H1 (cell line): ENCODE data around the gene EPM2A. TPM values are rescaled to one million over a fixed set of nuclear protein-coding genes. Genes with fewer than 3 reads are reported as not detected.

Experiments used
- CHD7 ChIP-seq: fragments of 300-600 bp; sonication (generic); IDR thresholded peaks from 2 replicates; pipeline ENCODE4 v1.7.1; 2012; ENCODE audit warnings: low read length, moderate library complexity, mild to moderate bottlenecking, inconsistent platforms; ENCODE audit not compliant: insufficient replicate concordance
- RXRA ChIP-seq: IDR thresholded peaks from 2 replicates; pipeline ENCODE4 v1.6.1; 2011; ENCODE audit warnings: low read depth, mild to moderate bottlenecking, low read length, moderate library complexity; ENCODE audit not compliant: insufficient read depth
- TEAD4 ChIP-seq: IDR thresholded peaks from 2 replicates; pipeline ENCODE4 v1.6.1; 2012; ENCODE audit warnings: low read depth, low read length, inconsistent platforms, mixed read lengths
- polyA plus RNA-seq, 7 experiments: library from polyadenylated mRNA; depleted of rRNA in 3 of 7; stranded (reverse) in 5 of 7; unstranded in 2 of 7; fragments of >200 nt in 5 of 7; fragments of 200-250 nt in 2 of 7; gene quantifications; 1 replicate in 5 of 7; 2 replicates in 1 of 7; 4 replicates in 1 of 7; pipeline versions ENCODE4 v1.2.1 to v1.2.3, GENCODE V29; 2011 to 2013; ENCODE audit warnings: missing spikeins in 2 of 7, mixed read lengths in 2 of 7
- total RNA-seq: library from RNA; stranded (reverse); fragmentation: NEBNext Ultra II Directional; extraction: Animal tissue kit (Norgen Biotek cat#: 25700); gene quantifications from 2 replicates; pipeline ENCODE4 v1.2.1, GENCODE V29; 2021

The EPM2A gene
- total and polyA plus RNA-seq, 2 of the 8 experiments (the other 6 are each of a cell fraction or from before 2014, with no cell fraction given) = 2.3 to 6.2 TPM

- TF ChIP-seq CHD7 (no peak), TEAD4 (no peak), RXRA (no peak)
These were observed 104.7 kb downstream of the EPM2A start (continued) for GRCh38 chr6:145630598-145630997.
